ENCODE data around the gene PI4KA. TPM values are rescaled to one million over a fixed set of nuclear protein-coding genes. Genes with fewer than 3 reads are reported as not detected.
A peak's percentile ranks its signal among the peaks of the same experiment; 100 is the strongest.

PI4KA gene
- total and polyA plus RNA-seq, 2 of the 13 experiments (the other 11 are each of a cell fraction or from before 2014, with no cell fraction given), result 27.4 to 56.4 TPM

DNA sequence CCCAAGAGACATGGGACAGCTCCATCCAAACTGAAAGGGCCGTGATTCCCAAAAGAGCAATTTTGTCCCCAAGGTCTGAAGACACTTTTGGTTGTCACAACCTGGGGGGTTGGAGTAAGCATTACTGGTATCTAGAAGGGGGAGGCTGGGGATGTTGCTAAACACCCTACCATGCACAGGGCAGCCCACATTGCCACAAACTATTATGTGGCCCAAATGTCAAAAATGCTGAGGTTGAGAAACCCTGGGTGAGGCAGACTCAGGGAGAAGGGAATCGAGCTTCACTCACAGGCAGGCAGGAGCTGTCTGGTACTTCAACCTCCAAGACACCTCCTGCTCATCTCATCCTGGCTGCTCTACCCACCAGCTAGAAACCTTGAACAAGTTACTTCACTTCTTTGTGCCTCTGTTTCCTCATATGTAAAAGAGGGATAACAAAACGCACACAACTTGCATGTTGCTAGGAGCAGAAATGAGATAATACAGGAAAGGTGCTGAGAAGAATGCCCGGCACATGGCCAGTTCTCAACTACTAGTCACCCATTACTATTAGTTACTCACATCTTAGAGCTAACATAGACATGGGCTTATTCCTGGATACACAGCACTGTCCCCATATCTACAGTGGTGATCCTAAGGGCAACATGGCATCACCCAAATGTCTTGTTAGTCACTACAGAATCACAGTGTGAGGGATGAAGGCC, 75.9 kb downstream of the PI4KA start:
- intact Hi-C loops (cut with micrococcal nuclease; ENCODE audit: unreplicated experiment) (no loop called here), in situ Hi-C loops (cut with HindIII; ENCODE audit: extremely low pct_ligation_motif_present, low pct_unique_long_range_greater_than_20kb) (no loop called here)
- Histone ChIP-seq H3K4me2 (ENCODE audit: low read depth, low read length) (peak overlapping the region; percentile 56; the same call in 1 of the 2 replicates), H3K36me3 (replicated peaks in 1 of 2; ENCODE audit: control insufficient read depth in 1 of 2, insufficient read depth in 2 of 2, low read length in 2 of 2) (peaks cover 38 to 91% of the 10 kb centered on the region in 2 experiments), H2AFZ (ENCODE audit: low read length) (no peak overlapping the region), H3K27me3 (ENCODE audit: control insufficient read depth in 1 of 2, insufficient read depth in 2 of 2, low read length in 2 of 2) (no peaks in the 10 kb centered on the region), H3K9ac (ENCODE audit: insufficient read depth, low read depth, low read length) (peak overlapping the region; percentile 26; the same call in 1 of the 2 replicates), H3K79me2 (ENCODE audit: insufficient read depth, low read length) (peaks cover 57% of the 10 kb centered on the region), H4K20me1 (ENCODE audit: insufficient read depth, low read length) (peaks cover 24% of the 10 kb centered on the region), H3K4me3 (replicated peaks in 1 of 3; ENCODE audit: insufficient read depth in 1 of 3, low read depth in 2 of 3, low read length in 3 of 3) (no peak overlapping the region), H3K4me1 (ENCODE audit: insufficient read depth, low read length) (peaks cover 69% of the 10 kb centered on the region), H3K9me3 (ENCODE audit: low read length) (no peaks in the 10 kb centered on the region), H3K27ac (ENCODE audit: extremely low read length, insufficient read depth, low read length) (peak overlapping the region; percentile 21)
- BruUV-seq (replicated peaks), result no TSS peak
- WGBS (ENCODE audit: low lambda C conversion rate), result 92% methylated on average over 4 of the region's 4 CpGs
- CTCF ChIA-PET (ENCODE audit: low intra/inter-chr PET ratio, low total read pairs), result interaction anchor here (1.2 kb wide), 1 partner anchor 24 kb away, joined by 3 read pairs; no protein-coding TSS in a partner anchor
- FAIRE-seq, result no peak
- no peak for ATAC-seq
- no peak for DNase-seq (ENCODE audit: low spot score)
- 0 out of 2 replicates have a peak, but pooled peaks have one; percentile 26 for TF ChIP-seq MAFF (IDR thresholded peaks at IDR 0.05; ENCODE audit: low read depth, low read length)
- no peak for TF ChIP-seq HOXA7 (CRISPR knock-in tag; IDR thresholded peaks at IDR 0.05)
- TF ChIP-seq, protein P1, sequence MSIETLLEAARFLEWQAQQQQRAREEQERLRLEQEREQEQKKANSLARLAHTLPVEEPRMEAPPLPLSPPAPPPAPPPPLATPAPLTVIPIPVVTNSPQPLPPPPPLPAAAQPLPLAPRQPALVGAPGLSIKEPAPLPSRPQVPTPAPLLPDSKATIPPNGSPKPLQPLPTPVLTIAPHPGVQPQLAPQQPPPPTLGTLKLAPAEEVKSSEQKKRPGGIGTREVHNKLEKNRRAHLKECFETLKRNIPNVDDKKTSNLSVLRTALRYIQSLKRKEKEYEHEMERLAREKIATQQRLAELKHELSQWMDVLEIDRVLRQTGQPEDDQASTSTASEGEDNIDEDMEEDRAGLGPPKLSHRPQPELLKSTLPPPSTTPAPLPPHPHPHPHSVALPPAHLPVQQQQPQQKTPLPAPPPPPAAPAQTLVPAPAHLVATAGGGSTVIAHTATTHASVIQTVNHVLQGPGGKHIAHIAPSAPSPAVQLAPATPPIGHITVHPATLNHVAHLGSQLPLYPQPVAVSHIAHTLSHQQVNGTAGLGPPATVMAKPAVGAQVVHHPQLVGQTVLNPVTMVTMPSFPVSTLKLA (IDR thresholded peaks at IDR 0.05), result no peak
- TF ChIP-seq ZKSCAN1 (IDR thresholded peaks at IDR 0.05; ENCODE audit: low read length), result no peak
- TF ChIP-seq DNMT1 (CRISPR knock-in tag; IDR thresholded peaks at IDR 0.05), result no peak
- peak; percentile 48; the same call in 1 of the 2 replicates for TF ChIP-seq SSRP1 (CRISPR knock-in tag; IDR thresholded peaks at IDR 0.05)
- no peak for TF ChIP-seq ZNF556 (CRISPR knock-in tag; IDR thresholded peaks at IDR 0.05; ENCODE audit: borderline replicate concordance)
- 0 out of 4 replicates have a peak, but pooled peaks have one; percentile 4 to 7 for TF ChIP-seq MAFK (conservative IDR thresholded peaks at IDR 0.05 in 1 of 2, IDR thresholded peaks at IDR 0.05 in 1 of 2; ENCODE audit: low read length in 2 of 2)
- TF ChIP-seq RARA (CRISPR knock-in tag; IDR thresholded peaks at IDR 0.05), result no peak
- TF ChIP-seq POLR2AphosphoS5 (IDR thresholded peaks at IDR 0.05; ENCODE audit: low read depth, low read length), result peak; percentile 35; the same call in 1 of the 2 replicates
- TF ChIP-seq RBFOX2 (IDR thresholded peaks at IDR 0.05; ENCODE audit: low read depth, low read length), result 0 out of 2 replicates have a peak, but pooled peaks have one; percentile 27
- TF ChIP-seq POLR2G (IDR thresholded peaks at IDR 0.05; ENCODE audit: low read depth, low read length), result peak; percentile 35; the same call in 1 of the 2 replicates
- POLR2A ChIA-PET, result interaction anchor here (1.0 to 11.1 kb wide), 3 partner anchors 7 to 9 kb away, joined by 4 to 172 read pairs (median 6); partner anchors contain the start of gene SERPIND1

Measured in HepG2 (cell line).